ENCODE results near the gene ZNF281. TPM values are rescaled to one million over a fixed set of nuclear protein-coding genes. Genes with fewer than 3 reads are reported as not detected.

ZNF281 gene
- polyA plus RNA-seq, 2 donors: 1.3 to 1.5 TPM

GRCh38 chr1:200369131-200369530 is 40.7 kb downstream of the ZNF281 start:
- H3K36me3 ChIP-seq (ENCODE audit: control insufficient read depth in 2 of 2, insufficient read depth in 2 of 2, low read length in 1 of 2): no peaks in the 10 kb centered on the region
- no peak overlapping the region for H3K27ac ChIP-seq (ENCODE audit: low read depth in 2 of 2, low read length in 1 of 2)
- H3K4me3 ChIP-seq (ENCODE audit: low read depth in 1 of 2, low read length in 2 of 2): no peak overlapping the region
- H3K27me3 ChIP-seq (ENCODE audit: control insufficient read depth in 1 of 2, insufficient read depth in 2 of 2, low read length in 2 of 2): no peaks in the 10 kb centered on the region
- no peaks in the 10 kb centered on the region for H3K9me3 ChIP-seq (ENCODE audit: control insufficient read depth in 2 of 2, insufficient read depth in 1 of 2, low read depth in 1 of 2, low read length in 1 of 2)
- whole genome bisulfite sequencing, 2 donors: 90 to 92% methylated on average over 4 of the region's 4 CpGs
- peaks cover 0 to 2% of the 10 kb centered on the region in 2 donors for H3K4me1 ChIP-seq (ENCODE audit: control insufficient read depth in 2 of 2, insufficient read depth in 2 of 2, low read length in 1 of 2)

- Histone ChIP-seq H3K27ac (ENCODE audit: low read depth in 2 of 2, low read length in 1 of 2) (no peak overlapping the region), H3K4me1 (ENCODE audit: control insufficient read depth in 2 of 2, insufficient read depth in 2 of 2, low read length in 1 of 2) (peaks cover 0 to 2% of the 10 kb centered on the region in 2 donors), H3K4me3 (ENCODE audit: low read depth in 1 of 2, low read length in 2 of 2) (no peak overlapping the region), H3K36me3 (ENCODE audit: control insufficient read depth in 2 of 2, insufficient read depth in 2 of 2, low read length in 1 of 2) (no peaks in the 10 kb centered on the region), H3K27me3 (ENCODE audit: control insufficient read depth in 1 of 2, insufficient read depth in 2 of 2, low read length in 2 of 2) (no peaks in the 10 kb centered on the region), H3K9me3 (ENCODE audit: control insufficient read depth in 2 of 2, insufficient read depth in 1 of 2, low read depth in 1 of 2, low read length in 1 of 2) (no peaks in the 10 kb centered on the region)
- WGBS, 2 donors: 95% methylated on average over 6 of the region's 6 CpGs
Measured at GRCh38 chr1:200368556-200368955, 41.3 kb downstream of the ZNF281 start.

- peaks cover 0 to 2% of the 10 kb centered on the region in 2 donors for H3K4me1 ChIP-seq (ENCODE audit: control insufficient read depth in 2 of 2, insufficient read depth in 2 of 2, low read length in 1 of 2)
- no peaks in the 10 kb centered on the region for H3K36me3 ChIP-seq (ENCODE audit: control insufficient read depth in 2 of 2, insufficient read depth in 2 of 2, low read length in 1 of 2)
- WGBS, 2 donors: 75 to 86% methylated on average over 3 of the region's 3 CpGs
- no peak overlapping the region for H3K4me3 ChIP-seq (ENCODE audit: low read depth in 1 of 2, low read length in 2 of 2)
- no peaks in the 10 kb centered on the region for H3K9me3 ChIP-seq (ENCODE audit: control insufficient read depth in 2 of 2, insufficient read depth in 1 of 2, low read depth in 1 of 2, low read length in 1 of 2)
- H3K27ac ChIP-seq (ENCODE audit: low read depth in 2 of 2, low read length in 1 of 2): no peak overlapping the region
- no peaks in the 10 kb centered on the region for H3K27me3 ChIP-seq (ENCODE audit: control insufficient read depth in 1 of 2, insufficient read depth in 2 of 2, low read length in 2 of 2)
Measured at GRCh38 chr1:200367841-200368534, 41.8 kb downstream of the ZNF281 start.

- Histone ChIP-seq H3K27me3 (ENCODE audit: control insufficient read depth in 1 of 2, insufficient read depth in 2 of 2, low read length in 2 of 2) (no peaks in the 10 kb centered on the region), H3K36me3 (ENCODE audit: control insufficient read depth in 2 of 2, insufficient read depth in 2 of 2, low read length in 1 of 2) (no peaks in the 10 kb centered on the region), H3K9me3 (ENCODE audit: control insufficient read depth in 2 of 2, insufficient read depth in 1 of 2, low read depth in 1 of 2, low read length in 1 of 2) (peaks cover 0 to 2% of the 10 kb centered on the region in 2 donors), H3K27ac (ENCODE audit: low read depth in 2 of 2, low read length in 1 of 2) (no peak overlapping the region), H3K4me3 (ENCODE audit: low read depth in 1 of 2, low read length in 2 of 2) (no peak overlapping the region), H3K4me1 (ENCODE audit: control insufficient read depth in 2 of 2, insufficient read depth in 2 of 2, low read length in 1 of 2) (peaks cover 0 to 2% of the 10 kb centered on the region in 2 donors)
- WGBS, 2 donors: 63 to 74% methylated on average over 5 of the region's 5 CpGs
Measured at GRCh38 chr1:200366577-200367253, 43.1 kb downstream of the ZNF281 start.

- 93 to 97% methylated on average over 2 of the region's 2 CpGs for WGBS, 2 donors
- Histone ChIP-seq H3K9me3 (ENCODE audit: control insufficient read depth in 2 of 2, insufficient read depth in 1 of 2, low read depth in 1 of 2, low read length in 1 of 2) (peaks cover 0 to 3% of the 10 kb centered on the region in 2 donors), H3K27me3 (ENCODE audit: control insufficient read depth in 1 of 2, insufficient read depth in 2 of 2, low read length in 2 of 2) (no peaks in the 10 kb centered on the region), H3K36me3 (ENCODE audit: control insufficient read depth in 2 of 2, insufficient read depth in 2 of 2, low read length in 1 of 2) (no peaks in the 10 kb centered on the region), H3K4me3 (ENCODE audit: low read depth in 1 of 2, low read length in 2 of 2) (no peak overlapping the region), H3K4me1 (ENCODE audit: control insufficient read depth in 2 of 2, insufficient read depth in 2 of 2, low read length in 1 of 2) (peaks cover 0 to 2% of the 10 kb centered on the region in 2 donors), H3K27ac (ENCODE audit: low read depth in 2 of 2, low read length in 1 of 2) (no peak overlapping the region)
Measured at GRCh38 chr1:200365897-200366426, 43.9 kb downstream of the ZNF281 start.

GRCh38 chr1:200364831-200365230 is 45.0 kb downstream of the ZNF281 start:
- no peak overlapping the region for H3K27ac ChIP-seq (ENCODE audit: low read depth in 2 of 2, low read length in 1 of 2)
- H3K27me3 ChIP-seq (ENCODE audit: control insufficient read depth in 1 of 2, insufficient read depth in 2 of 2, low read length in 2 of 2): peaks cover 0 to 3% of the 10 kb centered on the region in 2 donors
- H3K4me1 ChIP-seq (ENCODE audit: control insufficient read depth in 2 of 2, insufficient read depth in 2 of 2, low read length in 1 of 2): peaks cover 0 to 2% of the 10 kb centered on the region in 2 donors
- H3K4me3 ChIP-seq (ENCODE audit: low read depth in 1 of 2, low read length in 2 of 2): no peak overlapping the region
- no peaks in the 10 kb centered on the region for H3K36me3 ChIP-seq (ENCODE audit: control insufficient read depth in 2 of 2, insufficient read depth in 2 of 2, low read length in 1 of 2)
- 76 to 78% methylated on average over 5 of the region's 5 CpGs for WGBS, 2 donors
- peaks cover 0 to 3% of the 10 kb centered on the region in 2 donors for H3K9me3 ChIP-seq (ENCODE audit: control insufficient read depth in 2 of 2, insufficient read depth in 1 of 2, low read depth in 1 of 2, low read length in 1 of 2)

GRCh38 chr1:200364091-200364759 is 45.6 kb downstream of the ZNF281 start:
- no peaks in the 10 kb centered on the region for H3K36me3 ChIP-seq (ENCODE audit: control insufficient read depth in 2 of 2, insufficient read depth in 2 of 2, low read length in 1 of 2)
- 83 to 90% methylated on average over 2 of the region's 2 CpGs for WGBS, 2 donors
- peaks cover 0 to 3% of the 10 kb centered on the region in 2 donors for H3K27me3 ChIP-seq (ENCODE audit: control insufficient read depth in 1 of 2, insufficient read depth in 2 of 2, low read length in 2 of 2)
- H3K27ac ChIP-seq (ENCODE audit: low read depth in 2 of 2, low read length in 1 of 2): no peak overlapping the region
- peaks cover 0 to 3% of the 10 kb centered on the region in 2 donors for H3K9me3 ChIP-seq (ENCODE audit: control insufficient read depth in 2 of 2, insufficient read depth in 1 of 2, low read depth in 1 of 2, low read length in 1 of 2)
- H3K4me3 ChIP-seq (ENCODE audit: low read depth in 1 of 2, low read length in 2 of 2): no peak overlapping the region
- H3K4me1 ChIP-seq (ENCODE audit: control insufficient read depth in 2 of 2, insufficient read depth in 2 of 2, low read length in 1 of 2): peaks cover 0 to 2% of the 10 kb centered on the region in 2 donors

- Histone ChIP-seq H3K36me3 (ENCODE audit: control insufficient read depth in 2 of 2, insufficient read depth in 2 of 2, low read length in 1 of 2) (no peaks in the 10 kb centered on the region), H3K27me3 (ENCODE audit: control insufficient read depth in 1 of 2, insufficient read depth in 2 of 2, low read length in 2 of 2) (peaks cover 0 to 3% of the 10 kb centered on the region in 2 donors), H3K4me3 (ENCODE audit: low read depth in 1 of 2, low read length in 2 of 2) (no peak overlapping the region), H3K27ac (ENCODE audit: low read depth in 2 of 2, low read length in 1 of 2) (no peak overlapping the region), H3K4me1 (ENCODE audit: control insufficient read depth in 2 of 2, insufficient read depth in 2 of 2, low read length in 1 of 2) (peaks cover 0 to 2% of the 10 kb centered on the region in 2 donors), H3K9me3 (ENCODE audit: control insufficient read depth in 2 of 2, insufficient read depth in 1 of 2, low read depth in 1 of 2, low read length in 1 of 2) (peaks cover 0 to 3% of the 10 kb centered on the region in 2 donors)
- WGBS, 2 donors: 58 to 66% methylated on average over 5 of the region's 5 CpGs
Measured at GRCh38 chr1:200363264-200363933, 46.4 kb downstream of the ZNF281 start.

GRCh38 chr1:200362421-200362820 is 47.4 kb downstream of the ZNF281 start:
- 80 to 86% methylated on average over 2 of the region's 2 CpGs for WGBS, 2 donors
- Histone ChIP-seq H3K9me3 (ENCODE audit: control insufficient read depth in 2 of 2, insufficient read depth in 1 of 2, low read depth in 1 of 2, low read length in 1 of 2) (peaks cover 0 to 3% of the 10 kb centered on the region in 2 donors), H3K27me3 (ENCODE audit: control insufficient read depth in 1 of 2, insufficient read depth in 2 of 2, low read length in 2 of 2) (peaks cover 0 to 3% of the 10 kb centered on the region in 2 donors), H3K27ac (ENCODE audit: low read depth in 2 of 2, low read length in 1 of 2) (no peak overlapping the region), H3K4me1 (ENCODE audit: control insufficient read depth in 2 of 2, insufficient read depth in 2 of 2, low read length in 1 of 2) (peaks cover 0 to 2% of the 10 kb centered on the region in 2 donors), H3K36me3 (ENCODE audit: control insufficient read depth in 2 of 2, insufficient read depth in 2 of 2, low read length in 1 of 2) (no peaks in the 10 kb centered on the region), H3K4me3 (ENCODE audit: low read depth in 1 of 2, low read length in 2 of 2) (no peak overlapping the region)

All from esophagus (tissue), 2 donors.